HCT116 (cell line): Measurements from ENCODE around the gene STIMATE. TPM values are rescaled to one million over a fixed set of nuclear protein-coding genes. Genes with fewer than 3 reads are reported as not detected.

Source experiments
- ATAC-seq: fragments of 200-7000 bp; cut with Tn5 transposase; 2 replicates; pipeline ENCODE4 v1.9.1; 2020; ENCODE audit warnings: mild to moderate bottlenecking, moderate library complexity
- BruUV-seq: library from RNA; stranded (reverse); fragments of 400-500 nt; replicated peaks from 2 replicates; lab custom pipeline; 2021; lab: Mats Ljungman, UMichigan
- CTCF ChIA-PET: fragments of 300-600 bp; sonication (Branson Sonifier 250); formaldehyde crosslinking; loops from one replicate; lab custom pipeline; 2021; ENCODE audit warnings: antibody characterized with exemption; lab: Charles Lee
- POLR2A ChIA-PET: fragments of 300-600, 350-600 bp; sonication (Branson Sonifier 250); formaldehyde crosslinking; loops from one replicate; lab custom pipeline; 2021; ENCODE audit warnings: antibody characterized with exemption; lab: Charles Lee
- RAD21 ChIA-PET, 2 experiments: fragments of 300-600 bp; sonication (Branson Sonifier 250); formaldehyde crosslinking; loops; one replicate each; lab custom pipeline; 2023; ENCODE audit warnings: low total read pairs in 2 of 2; ENCODE audit not compliant: uncharacterized antibody in 2 of 2, unreplicated experiment in 2 of 2, low non-redundant PET in 1 of 2; lab: Charles Lee
- DNase-seq: peaks from one replicate; pipeline ENCODE4 v3.0.0-alpha.2; 2010; ENCODE audit warnings: low read depth, low spot score
- H2AFZ ChIP-seq: fragments of 200-600 bp; shearing (Covaris generic), sonication (generic); 2 replicates; pipeline ENCODE4 v1.6.1; 2017; ENCODE audit warnings: low read depth, mixed run types, mixed read lengths, antibody characterized with exemption, low read length; ENCODE audit not compliant: poor library complexity, severe bottlenecking
- H3K27ac ChIP-seq: 2 replicates; pipeline ENCODE4 v1.5.1; 2012; ENCODE audit warnings: low read depth, low read length
- H3K27me3 ChIP-seq: fragments of 200-600 bp; sonication (generic); 2 replicates; pipeline ENCODE4 v1.6.1; 2016; ENCODE audit warnings: mixed run types, low read length, mixed read lengths; ENCODE audit not compliant: insufficient read depth
- H3K36me3 ChIP-seq, 2 experiments: fragments of 200-500 bp in 1 of 2; fragments of 200-600 bp in 1 of 2; sonication (Bioruptor generic) in 1 of 2; sonication (generic) in 1 of 2; 2 replicates each; pipeline versions ENCODE4 v1.5.1 to v1.6.1; 2014 to 2016; ENCODE audit warnings: low read length in 2 of 2, inconsistent platforms in 1 of 2, mixed read lengths in 1 of 2, mixed run types in 1 of 2; ENCODE audit not compliant: insufficient read depth in 2 of 2, control insufficient read depth in 1 of 2
- H3K4me1 ChIP-seq, 2 experiments: fragments of 200-600 bp in 1 of 2; sonication (generic) in 1 of 2; 2 replicates each; pipeline versions ENCODE4 v1.5.1 to v1.6.1; 2012 to 2017; ENCODE audit warnings: low read length in 2 of 2, inconsistent platforms in 1 of 2, mild to moderate bottlenecking in 1 of 2, mixed read lengths in 1 of 2, mixed run types in 1 of 2, moderate library complexity in 1 of 2; ENCODE audit not compliant: insufficient read depth in 2 of 2, control insufficient read depth in 1 of 2
- H3K4me2 ChIP-seq: fragments of 200-600 bp; sonication (generic); 2 replicates; pipeline ENCODE4 v1.6.1; 2017; ENCODE audit warnings: mixed run types, low read length, mixed read lengths
- H3K4me3 ChIP-seq, 2 experiments: fragments of 200-600 bp in 1 of 2; sonication (generic) in 1 of 2; replicated peaks in 1 of 2; 2 replicates each; pipeline ENCODE4 v1.5.1; 2011 to 2016; ENCODE audit warnings: low read length in 2 of 2, control low read depth in 1 of 2, low read depth in 1 of 2, mild to moderate bottlenecking in 1 of 2, mixed read lengths in 1 of 2, mixed run types in 1 of 2
- H3K79me2 ChIP-seq: fragments of 200-600 bp; sonication (generic); 2 replicates; pipeline ENCODE4 v1.6.1; 2017; ENCODE audit warnings: mild to moderate bottlenecking, mixed run types, low read length, moderate library complexity, mixed read lengths; ENCODE audit not compliant: insufficient read depth
- H3K9ac ChIP-seq: fragments of 200-600 bp; sonication (generic); 2 replicates; pipeline ENCODE4 v1.6.1; 2016; ENCODE audit warnings: low read length, mixed read lengths
- H3K9me2 ChIP-seq: fragments of 200-600 bp; sonication (generic), shearing (Covaris generic); 2 replicates; pipeline ENCODE4 v1.6.1; 2017; ENCODE audit warnings: mixed run types, mild to moderate bottlenecking, moderate library complexity; ENCODE audit not compliant: insufficient read depth
- H3K9me3 ChIP-seq, 2 experiments: fragments of 200-500 bp in 1 of 2; fragments of 200-600 bp in 1 of 2; sonication (Bioruptor generic) in 1 of 2; sonication (generic) in 1 of 2; 2 replicates each; pipeline ENCODE4 v1.6.1; 2014 to 2017; ENCODE audit warnings: low read length in 2 of 2, mixed read lengths in 2 of 2, inconsistent platforms in 1 of 2, low read depth in 1 of 2, mild to moderate bottlenecking in 1 of 2, mixed run types in 1 of 2, moderate library complexity in 1 of 2; ENCODE audit not compliant: control insufficient read depth in 1 of 2, insufficient read depth in 1 of 2
- H4K20me1 ChIP-seq: fragments of 200-600 bp; sonication (generic), shearing (Covaris generic); 2 replicates; pipeline ENCODE4 v1.6.1; 2017; ENCODE audit warnings: mixed run types, mild to moderate bottlenecking, moderate library complexity; ENCODE audit not compliant: insufficient read depth
- ATF3 ChIP-seq: IDR thresholded peaks from 2 replicates; pipeline ENCODE4 v1.6.1; 2012
- CBX3 ChIP-seq: IDR thresholded peaks from 2 replicates; pipeline ENCODE4 v1.6.1; 2012; ENCODE audit warnings: low read depth
- CEBPB ChIP-seq: IDR thresholded peaks from 2 replicates; pipeline ENCODE4 v1.6.1; 2012; ENCODE audit warnings: low read depth
- CTCF ChIP-seq, 3 experiments: fragments of 200-600 bp in 1 of 3; sonication (generic) in 1 of 3; IDR thresholded peaks in 2 of 3; conservative IDR thresholded peaks in 1 of 3; 2 replicates each; pipeline ENCODE4 v1.5.1; 2012 to 2017; ENCODE audit warnings: low read depth in 2 of 3, low read length in 2 of 3, antibody characterized with exemption in 1 of 3, borderline replicate concordance in 1 of 3, control low read depth in 1 of 3, mild to moderate bottlenecking in 1 of 3, mixed read lengths in 1 of 3, mixed run types in 1 of 3, moderate library complexity in 1 of 3; ENCODE audit not compliant: insufficient read depth in 1 of 3
- EGR1 ChIP-seq: IDR thresholded peaks from 2 replicates; pipeline ENCODE4 v1.6.1; 2012; ENCODE audit warnings: low read depth
- ELF1 ChIP-seq: IDR thresholded peaks from 2 replicates; pipeline ENCODE4 v1.6.1; 2012; ENCODE audit warnings: low read depth, borderline replicate concordance
- EZH2 ChIP-seq: fragments of 200-600 bp; sonication (generic); IDR thresholded peaks from 2 replicates; pipeline ENCODE4 v1.6.1; 2017; ENCODE audit warnings: antibody characterized with exemption, mixed run types
- FOSL1 ChIP-seq: IDR thresholded peaks from 2 replicates; pipeline ENCODE4 v1.6.1; 2012; ENCODE audit warnings: low read depth
- JUND ChIP-seq: IDR thresholded peaks from 2 replicates; pipeline ENCODE4 v1.6.1; 2012
- MAX ChIP-seq: IDR thresholded peaks from 2 replicates; pipeline ENCODE4 v1.6.1; 2012
- POLR2A ChIP-seq: IDR thresholded peaks from 2 replicates; pipeline ENCODE4 v1.7.0; 2011; ENCODE audit warnings: borderline replicate concordance; ENCODE audit not compliant: insufficient read depth, insufficient read length; ENCODE audit errors: extremely low read depth
- POLR2AphosphoS5 ChIP-seq: IDR thresholded peaks from 2 replicates; pipeline ENCODE4 v1.6.1; 2011; ENCODE audit warnings: mild to moderate bottlenecking, low read depth, low read length, moderate library complexity
- RAD21 ChIP-seq: IDR thresholded peaks from 2 replicates; pipeline ENCODE4 v1.6.1; 2012; ENCODE audit warnings: low read depth, mild to moderate bottlenecking
- SP1 ChIP-seq: IDR thresholded peaks from 2 replicates; pipeline ENCODE4 v1.6.1; 2012; ENCODE audit warnings: low read depth
- SRF ChIP-seq: IDR thresholded peaks from 2 replicates; pipeline ENCODE4 v1.6.1; 2012; ENCODE audit warnings: low read depth
- TCF7L2 ChIP-seq: IDR thresholded peaks from 2 replicates; pipeline ENCODE4 v1.7.0; 2011; ENCODE audit warnings: borderline replicate concordance, inconsistent platforms; ENCODE audit not compliant: insufficient read depth, insufficient read length; ENCODE audit errors: extremely low read depth
- YY1 ChIP-seq: IDR thresholded peaks from 2 replicates; pipeline ENCODE4 v1.6.1; 2011; ENCODE audit warnings: low read length, low read depth, moderate library complexity, mild to moderate bottlenecking; ENCODE audit not compliant: insufficient replicate concordance; ENCODE audit errors: extremely low read depth
- ZBTB33 ChIP-seq: IDR thresholded peaks from 2 replicates; pipeline ENCODE4 v1.6.1; 2011; ENCODE audit warnings: mild to moderate bottlenecking, low read length, moderate library complexity; ENCODE audit not compliant: insufficient replicate concordance; ENCODE audit errors: extremely low read depth
- ZFX ChIP-seq: fragments of 450-650 bp; IDR thresholded peaks from 2 replicates; pipeline ENCODE4 v1.6.1; 2017
- ZNF274 ChIP-seq: fragments of 200-500 bp; sonication (Bioruptor generic); IDR thresholded peaks from 2 replicates; pipeline ENCODE4 v1.6.1; 2014; ENCODE audit warnings: mild to moderate bottlenecking, low read depth, low read length, inconsistent platforms
- intact Hi-C: fragments of 100-400 bp; cut with micrococcal nuclease; formaldehyde crosslinking; loops from 2 replicates; pipeline ENCODE4 v1.10.0; 2022
- total RNA-seq: library from RNA; stranded (reverse); gene quantifications from one replicate; pipeline ENCODE4 v1.2.1, GENCODE V29; 2021; ENCODE audit not compliant: unreplicated experiment

Gene STIMATE
- total RNA-seq, 1 experiment from 2014 or later: 20.2 TPM

GRCh38 chr3:52887166-52887565, 10.2 kb downstream of the STIMATE start:
- H3K9me3 ChIP-seq: no peaks in the 10 kb centered on the region
- no peak overlapping the region for H3K9ac ChIP-seq
- H4K20me1 ChIP-seq: no peaks in the 10 kb centered on the region
- peaks cover 13% of the 10 kb centered on the region; the same call in 1 of the 2 replicates for H3K79me2 ChIP-seq
- H3K4me1 ChIP-seq: peaks cover 0 to 7% of the 10 kb centered on the region in 2 experiments; a peak in 1 of 4 replicates
- no peak overlapping the region for H2AFZ ChIP-seq
- H3K27me3 ChIP-seq: no peaks in the 10 kb centered on the region
- ATAC-seq: no peak
- no peak overlapping the region for H3K27ac ChIP-seq
- H3K4me2 ChIP-seq: no peak overlapping the region
- BruUV-seq: no TSS peak
- H3K9me2 ChIP-seq: no peaks in the 10 kb centered on the region
- CTCF ChIA-PET: no interaction called here
- H3K36me3 ChIP-seq: no peaks in the 10 kb centered on the region
- RAD21 ChIA-PET: no interaction called here
- TF ChIP-seq FOSL1 (no peak), CEBPB (no peak), CBX3 (no peak), ZNF274 (no peak), RAD21 (no peak), TCF7L2 (no peak), SRF (no peak), POLR2AphosphoS5 (no peak), CTCF (IDR thresholded peaks at IDR 0.05 in 2 of 3, conservative IDR thresholded peaks at IDR 0.05 in 1 of 3; ENCODE audit: borderline replicate concordance in 1 of 3, insufficient read depth in 1 of 3, low read depth in 2 of 3, low read length in 2 of 3) (no peak), SP1 (no peak), MAX (no peak), EZH2 (no peak), ZFX (no peak), ATF3 (no peak), JUND (no peak), EGR1 (no peak), POLR2A (no peak), ELF1 (no peak), ZBTB33 (no peak), YY1 (no peak)
- H3K4me3 ChIP-seq: no peak overlapping the region
- DNase-seq: no peak
- POLR2A ChIA-PET: no interaction called here
- intact Hi-C loops: no loop called here
